Duodenal mucosa (tissue), 2 donors: ENCODE results near the gene MAGI1.

ENCODE experiments used
- H3K27ac ChIP-seq: one replicate; pipeline ENCODE4 v1.7.0; 2013; ENCODE audit warnings: low read depth, low read length
- H3K27me3 ChIP-seq, 2 donors: one replicate each; pipeline ENCODE4 v1.7.0; 2013; ENCODE audit warnings: low read length in 2 of 2, control low read depth in 1 of 2; ENCODE audit not compliant: insufficient read depth in 2 of 2, control insufficient read depth in 1 of 2
- H3K36me3 ChIP-seq, 2 donors: one replicate each; pipeline ENCODE4 v1.7.0; 2013; ENCODE audit warnings: low read length in 2 of 2, control low read depth in 1 of 2; ENCODE audit not compliant: insufficient read depth in 2 of 2, control insufficient read depth in 1 of 2
- H3K4me1 ChIP-seq, 2 donors: one replicate each; pipeline ENCODE4 v1.7.0; 2013; ENCODE audit warnings: low read length in 2 of 2, control low read depth in 1 of 2; ENCODE audit not compliant: insufficient read depth in 2 of 2, control insufficient read depth in 1 of 2
- H3K4me3 ChIP-seq, 2 donors: one replicate each; pipeline ENCODE4 v1.7.0; 2013; ENCODE audit warnings: low read length in 2 of 2, low read depth in 1 of 2
- H3K9ac ChIP-seq, 2 donors: one replicate each; pipeline ENCODE4 v1.7.0; 2013; ENCODE audit warnings: low read length in 2 of 2, low read depth in 1 of 2
- H3K9me3 ChIP-seq, 2 donors: one replicate each; pipeline ENCODE4 v1.7.0; 2013; ENCODE audit warnings: low read length in 2 of 2, control low read depth in 1 of 2; ENCODE audit not compliant: control insufficient read depth in 1 of 2

MAGI1 gene

DNA sequence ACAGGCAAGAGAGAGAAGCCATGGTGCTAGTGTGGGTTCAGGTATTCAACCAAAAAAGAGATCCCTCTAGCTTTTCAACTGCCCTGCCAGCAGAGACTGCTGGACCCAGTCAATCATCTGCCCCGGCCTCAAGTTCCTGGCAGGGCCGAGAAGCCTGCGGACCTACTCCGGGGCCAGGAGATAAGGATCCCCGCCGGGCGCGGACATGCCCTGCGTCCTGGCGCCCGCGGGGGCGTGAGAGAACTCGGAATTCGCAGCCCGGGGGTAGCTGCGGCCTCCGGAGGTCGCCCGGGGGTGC lies 821 bp upstream of the MAGI1 start:
- peak overlapping the region; percentile 63 for H3K27ac ChIP-seq
- H3K9ac ChIP-seq, result peak overlapping the region; percentile 44 to 72
- peak overlapping the region; percentile 92 for H3K4me3 ChIP-seq
- no peaks in the 10 kb centered on the region for H3K9me3 ChIP-seq
- H3K36me3 ChIP-seq, result no peaks in the 10 kb centered on the region
- H3K27me3 ChIP-seq, result no peaks in the 10 kb centered on the region
- peaks cover 14 to 24% of the 10 kb centered on the region in 2 donors for H3K4me1 ChIP-seq

- Histone ChIP-seq H3K9ac (peak overlapping the region; percentile 72 to 86), H3K9me3 (no peaks in the 10 kb centered on the region), H3K4me3 (peak overlapping the region; percentile 92), H3K27ac (peak overlapping the region; percentile 83), H3K36me3 (no peaks in the 10 kb centered on the region), H3K4me1 (peaks cover 14 to 24% of the 10 kb centered on the region in 2 donors), H3K27me3 (no peaks in the 10 kb centered on the region)
Measured at GRCh38 chr3:66038384-66038725, 363 bp downstream of the MAGI1 start.

- H3K9ac ChIP-seq, result peak overlapping the region; percentile 72 to 86
- H3K4me3 ChIP-seq, result peak overlapping the region; percentile 92
- H3K27ac ChIP-seq, result peak overlapping the region; percentile 83
- H3K36me3 ChIP-seq, result no peaks in the 10 kb centered on the region
- H3K9me3 ChIP-seq, result no peaks in the 10 kb centered on the region
- H3K27me3 ChIP-seq, result no peaks in the 10 kb centered on the region
- peaks cover 14 to 24% of the 10 kb centered on the region in 2 donors for H3K4me1 ChIP-seq
Measured at GRCh38 chr3:66037986-66038369, 740 bp downstream of the MAGI1 start.

DNA sequence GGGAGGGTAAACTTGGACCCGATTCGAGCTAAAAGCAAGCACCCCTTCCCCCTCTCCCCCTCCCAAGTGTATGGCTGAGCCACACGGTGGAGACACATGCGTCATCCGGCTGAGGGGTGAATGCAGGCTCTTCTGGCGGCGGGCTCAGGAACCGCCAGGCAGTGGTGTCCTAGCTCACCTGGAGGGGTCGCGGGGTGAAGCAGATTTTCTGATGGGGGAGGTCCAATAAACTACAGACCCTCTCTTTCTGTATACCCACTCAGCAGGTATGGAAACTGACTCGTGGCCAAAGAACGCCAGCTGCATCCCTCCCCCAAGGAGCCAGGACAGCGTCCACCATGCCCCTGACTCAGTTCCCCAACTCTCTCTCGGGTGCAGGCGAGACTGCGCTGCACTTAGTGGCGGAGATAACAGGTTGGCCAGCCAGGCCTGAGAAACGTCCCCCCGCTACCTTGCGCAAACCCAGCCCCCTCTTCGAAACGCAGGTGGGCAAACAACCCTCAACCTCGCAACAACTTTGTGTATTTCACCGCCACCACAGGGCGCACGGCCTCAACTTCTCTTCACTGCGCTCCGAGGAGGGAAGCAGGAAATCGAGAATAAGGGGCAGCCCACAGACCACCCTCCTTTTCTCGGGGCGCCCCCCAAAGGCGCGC lies 1.3 kb downstream of the MAGI1 start:
- peak overlapping the region; percentile 72 to 86 for H3K9ac ChIP-seq
- peak overlapping the region; percentile 83 for H3K27ac ChIP-seq
- peaks cover 14 to 24% of the 10 kb centered on the region in 2 donors for H3K4me1 ChIP-seq
- peak overlapping the region; percentile 92 for H3K4me3 ChIP-seq
- no peaks in the 10 kb centered on the region for H3K9me3 ChIP-seq
- no peaks in the 10 kb centered on the region for H3K27me3 ChIP-seq
- no peaks in the 10 kb centered on the region for H3K36me3 ChIP-seq

DNA sequence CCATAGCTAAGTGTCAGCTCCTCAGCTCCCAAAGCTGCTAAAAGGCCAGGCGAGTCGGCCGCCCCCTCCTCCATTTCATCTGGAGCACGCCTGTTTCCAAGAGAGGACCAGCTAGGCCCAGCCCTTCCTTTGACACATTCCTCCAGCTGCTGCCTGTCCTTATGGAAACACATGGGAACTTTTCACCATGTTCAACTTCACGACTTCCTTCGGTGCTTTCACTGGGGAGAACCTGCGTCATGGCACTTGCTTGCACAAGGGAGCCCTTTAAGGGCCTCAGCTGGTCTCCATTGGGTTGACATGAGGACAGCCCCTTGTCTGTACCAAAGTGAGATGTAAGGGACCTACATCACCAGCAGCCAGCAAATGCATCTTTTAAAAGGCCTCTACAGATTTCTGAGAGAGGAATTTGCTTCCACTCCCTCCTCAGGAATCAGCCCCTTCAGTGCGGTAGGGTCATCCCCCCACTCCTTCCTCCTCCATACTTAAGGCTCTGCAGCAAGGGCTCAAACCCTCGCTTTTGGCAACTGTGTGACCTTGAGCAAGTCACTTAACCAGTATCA lies 2.1 kb downstream of the MAGI1 start:
- no peaks in the 10 kb centered on the region for H3K36me3 ChIP-seq
- peak overlapping the region; percentile 92 for H3K4me3 ChIP-seq
- no peak overlapping the region for H3K27ac ChIP-seq
- no peaks in the 10 kb centered on the region for H3K9me3 ChIP-seq
- H3K4me1 ChIP-seq, result peaks cover 14 to 24% of the 10 kb centered on the region in 2 donors
- peak overlapping the region; percentile 72 to 86 for H3K9ac ChIP-seq
- no peaks in the 10 kb centered on the region for H3K27me3 ChIP-seq

DNA sequence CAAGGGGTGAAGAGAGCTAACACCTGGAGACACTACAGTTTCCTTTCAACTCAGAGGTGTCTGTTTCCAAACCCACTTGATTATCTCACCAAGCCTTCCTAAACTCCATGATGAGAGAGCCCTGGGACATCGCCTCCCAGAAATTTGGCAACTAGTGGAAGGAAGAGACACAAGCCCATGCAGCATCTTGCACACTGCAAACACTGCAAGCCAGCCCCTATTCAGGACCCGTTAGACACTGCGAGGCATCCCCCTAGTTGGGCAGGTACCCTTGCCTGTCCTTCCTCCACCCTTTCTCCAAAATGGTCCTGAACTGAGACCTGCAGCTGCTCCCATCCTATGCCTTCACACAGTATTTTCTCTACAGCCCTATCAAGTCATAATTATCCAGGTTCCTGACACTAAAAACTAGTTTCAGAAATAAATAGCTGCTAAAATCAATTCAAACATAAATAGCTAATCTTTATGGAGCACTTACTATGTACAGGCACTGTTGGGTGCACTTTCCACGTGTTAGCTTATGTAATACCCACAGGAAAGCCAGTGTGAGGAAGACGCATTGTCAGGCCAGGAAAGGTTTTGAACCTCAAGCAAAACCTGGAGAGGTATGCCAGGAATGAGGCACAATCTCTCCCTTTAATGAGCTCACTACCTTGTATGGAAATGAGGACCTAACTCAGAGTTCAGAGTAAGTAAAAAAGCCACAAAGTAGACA lies 2.8 kb downstream of the MAGI1 start:
- Histone ChIP-seq H3K4me3 (peak overlapping the region; percentile 92), H3K27me3 (no peaks in the 10 kb centered on the region), H3K4me1 (peaks cover 14 to 24% of the 10 kb centered on the region in 2 donors), H3K9me3 (no peaks in the 10 kb centered on the region), H3K36me3 (no peaks in the 10 kb centered on the region), H3K9ac (no peak overlapping the region), H3K27ac (no peak overlapping the region)

DNA sequence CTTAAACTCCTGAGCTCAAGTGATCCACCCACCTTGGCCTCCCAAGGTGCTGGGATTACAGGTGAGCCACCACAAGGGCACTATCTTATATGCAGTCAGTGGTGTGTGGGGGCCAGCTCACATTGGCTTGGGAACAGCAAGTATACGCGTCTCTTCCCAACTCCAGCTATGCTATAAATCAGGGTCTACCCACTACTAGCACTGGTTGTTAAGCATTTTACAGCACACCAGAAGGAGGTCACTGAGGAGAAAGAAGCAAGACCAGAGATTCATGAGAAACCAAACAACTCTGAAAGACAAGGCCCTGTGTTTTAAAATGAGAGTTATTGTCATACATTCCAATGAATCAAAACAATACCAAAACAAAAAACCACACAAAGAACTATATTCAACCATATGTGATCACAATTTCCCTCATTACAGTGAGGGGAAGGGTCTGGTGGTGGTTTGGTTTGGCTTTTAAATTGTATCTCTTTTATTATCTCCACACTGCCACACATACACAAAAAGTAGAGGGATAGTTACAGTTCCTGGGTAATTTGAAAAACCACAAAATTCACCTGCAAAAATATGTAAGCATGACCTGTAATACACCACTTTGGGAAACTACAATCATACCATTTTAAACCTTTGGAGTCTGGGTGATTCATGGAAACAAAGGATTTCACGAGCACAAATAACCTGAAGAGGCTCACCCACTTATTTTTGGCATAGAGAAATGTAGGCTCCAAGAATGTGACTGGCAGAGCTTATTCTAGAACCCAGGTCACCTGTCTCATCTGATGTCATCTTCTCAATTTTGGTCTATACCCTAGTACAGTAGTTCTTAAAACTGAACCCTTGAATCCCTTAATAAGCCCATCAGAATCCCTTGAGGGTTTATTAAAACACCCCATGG lies 5.2 kb downstream of the MAGI1 start:
- no peak overlapping the region for H3K27ac ChIP-seq

DNA sequence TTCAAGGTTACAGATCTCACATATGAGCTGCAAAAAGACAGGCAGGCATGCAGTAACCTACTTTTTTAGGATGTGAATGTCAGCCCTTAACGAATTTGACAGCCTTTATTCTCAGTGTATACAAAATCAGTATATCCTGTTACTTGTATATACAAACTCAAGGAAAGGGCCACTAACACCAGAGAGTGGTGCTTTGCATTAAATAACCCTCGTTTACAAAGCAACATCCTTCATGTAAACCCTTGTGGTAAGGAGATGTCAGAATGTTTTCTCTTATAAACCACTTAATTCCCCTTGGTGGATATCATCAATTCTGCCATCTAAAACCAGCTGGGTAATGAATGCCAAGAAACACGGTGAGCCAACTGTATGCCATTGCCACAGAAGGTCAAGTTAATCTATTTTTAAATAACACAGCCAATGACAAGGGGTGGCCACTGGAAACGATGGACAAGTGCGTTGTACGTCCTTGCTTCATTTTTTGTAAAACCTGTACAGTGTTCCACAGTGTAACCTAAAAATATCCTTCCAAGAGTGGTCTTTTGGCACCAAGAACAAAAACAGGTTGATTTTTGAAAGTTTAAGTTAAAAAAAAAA lies 7.5 kb downstream of the MAGI1 start:
- H3K4me3 ChIP-seq, result no peak overlapping the region
- H3K9me3 ChIP-seq, result no peaks in the 10 kb centered on the region
- H3K36me3 ChIP-seq, result no peaks in the 10 kb centered on the region
- no peaks in the 10 kb centered on the region for H3K27me3 ChIP-seq
- H3K27ac ChIP-seq, result no peak overlapping the region
- H3K9ac ChIP-seq, result no peak overlapping the region
- peaks cover 7% of the 10 kb centered on the region in 2 donors for H3K4me1 ChIP-seq

More for the DNA sequence above, 5.2 kb downstream of the MAGI1 start:
- Histone ChIP-seq H3K9me3 (no peaks in the 10 kb centered on the region), H3K4me3 (no peak overlapping the region), H3K36me3 (no peaks in the 10 kb centered on the region), H3K9ac (no peak overlapping the region), H3K4me1 (peaks cover 14 to 19% of the 10 kb centered on the region in 2 donors), H3K27me3 (no peaks in the 10 kb centered on the region)

DNA sequence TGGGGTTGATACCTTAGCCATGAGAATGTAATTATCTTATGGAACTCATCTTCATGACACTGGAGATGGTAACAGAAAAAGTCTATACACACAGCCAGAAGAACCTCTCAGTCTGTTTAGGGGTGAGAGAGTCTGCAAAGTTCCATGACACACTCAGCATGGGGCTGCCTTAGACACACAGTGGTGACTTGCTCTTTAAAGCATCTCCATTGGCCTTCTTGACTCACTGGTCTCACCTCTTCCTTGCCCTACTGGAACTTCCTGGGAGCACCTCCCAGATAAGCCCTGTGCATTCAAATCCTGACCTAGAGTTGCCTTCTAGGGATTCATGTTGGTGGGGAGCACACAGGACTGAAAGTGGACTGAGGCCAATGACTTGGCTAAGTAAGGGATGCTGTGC lies 9.3 kb downstream of the MAGI1 start:
- Histone ChIP-seq H3K36me3 (no peaks in the 10 kb centered on the region), H3K9ac (no peak overlapping the region), H3K4me1 (no peaks in the 10 kb centered on the region), H3K9me3 (no peaks in the 10 kb centered on the region), H3K27ac (no peak overlapping the region), H3K27me3 (no peaks in the 10 kb centered on the region), H3K4me3 (no peak overlapping the region)
